HG03108 (cell line): ENCODE data around the gene MDK.

ENCODE experiments used
- ATAC-seq: cut with Tn5 transposase; IDR thresholded peaks from one replicate; pipeline ENCODE4 v1.9.1; 2021; ENCODE audit warnings: moderate library complexity; ENCODE audit not compliant: unreplicated experiment

MDK gene, protein sequence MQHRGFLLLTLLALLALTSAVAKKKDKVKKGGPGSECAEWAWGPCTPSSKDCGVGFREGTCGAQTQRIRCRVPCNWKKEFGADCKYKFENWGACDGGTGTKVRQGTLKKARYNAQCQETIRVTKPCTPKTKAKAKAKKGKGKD

DNA sequence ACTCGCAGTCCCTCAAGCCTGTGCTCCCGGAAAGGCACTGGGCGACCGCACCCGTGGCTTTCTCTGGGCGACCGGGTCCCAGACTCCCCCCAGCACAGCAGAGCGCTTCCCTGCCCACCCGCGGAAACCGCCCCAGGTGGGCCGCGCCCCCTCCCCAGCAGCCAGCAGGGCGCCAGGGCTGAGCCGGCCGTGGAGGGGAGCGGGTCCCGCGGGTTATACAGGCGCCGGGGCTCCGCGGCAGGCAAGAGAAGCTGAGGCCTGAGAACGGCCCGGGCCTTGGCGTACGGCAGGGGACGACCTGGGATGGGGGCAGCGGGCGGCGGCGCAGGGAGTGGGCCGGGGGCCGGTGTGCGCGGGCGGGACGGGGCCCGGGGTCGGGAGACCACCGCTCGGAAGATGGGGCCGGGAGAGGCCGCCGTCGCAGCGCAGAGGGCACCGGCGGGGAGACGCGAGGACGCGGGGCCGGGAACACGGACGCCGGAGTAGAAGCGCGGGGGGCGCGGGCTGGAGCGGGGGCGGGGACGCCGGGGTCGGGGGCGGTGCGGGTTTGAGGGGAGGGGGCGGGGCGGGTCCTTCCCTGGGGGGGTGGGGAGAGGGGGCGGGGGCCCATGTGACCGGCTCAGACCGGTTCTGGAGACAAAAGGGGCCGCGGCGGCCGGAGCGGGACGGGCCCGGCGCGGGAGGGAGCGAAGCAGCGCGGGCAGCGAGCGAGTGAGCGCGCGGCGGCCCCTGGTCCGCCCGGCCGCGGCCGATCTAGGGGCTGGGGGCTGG, at the start of gene MDK:
Gene MDK, plus strand, starts transcription at position 622 of the 771 bp plus-strand sequence. CDS start 389 bp downstream, outside the sequence.
- no peak for ATAC-seq

DNA sequence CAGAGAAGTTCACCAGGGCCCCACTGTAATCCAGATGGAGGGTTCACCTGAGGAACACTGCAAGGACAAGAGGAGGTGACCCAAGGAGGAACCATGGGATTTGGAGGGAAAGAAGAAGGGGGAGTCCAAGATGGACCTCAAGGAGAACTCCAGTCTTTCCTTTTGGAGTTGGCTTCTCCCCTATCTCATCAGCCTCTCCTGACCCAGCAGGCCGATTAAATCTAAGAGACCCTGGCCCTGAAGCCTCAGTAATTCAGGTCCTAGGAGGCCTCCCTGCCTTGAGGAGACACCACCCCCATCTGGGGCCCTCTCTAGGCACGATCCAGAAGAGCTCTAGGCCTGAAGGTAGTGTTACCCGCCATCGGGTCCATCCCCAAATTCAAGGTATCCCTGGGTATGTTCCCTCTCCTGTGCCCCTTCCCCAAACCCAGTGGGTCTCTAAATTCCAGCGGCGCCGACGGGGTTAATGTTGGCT, 49.3 kb upstream of the MDK start:
- no peak for ATAC-seq

DNA sequence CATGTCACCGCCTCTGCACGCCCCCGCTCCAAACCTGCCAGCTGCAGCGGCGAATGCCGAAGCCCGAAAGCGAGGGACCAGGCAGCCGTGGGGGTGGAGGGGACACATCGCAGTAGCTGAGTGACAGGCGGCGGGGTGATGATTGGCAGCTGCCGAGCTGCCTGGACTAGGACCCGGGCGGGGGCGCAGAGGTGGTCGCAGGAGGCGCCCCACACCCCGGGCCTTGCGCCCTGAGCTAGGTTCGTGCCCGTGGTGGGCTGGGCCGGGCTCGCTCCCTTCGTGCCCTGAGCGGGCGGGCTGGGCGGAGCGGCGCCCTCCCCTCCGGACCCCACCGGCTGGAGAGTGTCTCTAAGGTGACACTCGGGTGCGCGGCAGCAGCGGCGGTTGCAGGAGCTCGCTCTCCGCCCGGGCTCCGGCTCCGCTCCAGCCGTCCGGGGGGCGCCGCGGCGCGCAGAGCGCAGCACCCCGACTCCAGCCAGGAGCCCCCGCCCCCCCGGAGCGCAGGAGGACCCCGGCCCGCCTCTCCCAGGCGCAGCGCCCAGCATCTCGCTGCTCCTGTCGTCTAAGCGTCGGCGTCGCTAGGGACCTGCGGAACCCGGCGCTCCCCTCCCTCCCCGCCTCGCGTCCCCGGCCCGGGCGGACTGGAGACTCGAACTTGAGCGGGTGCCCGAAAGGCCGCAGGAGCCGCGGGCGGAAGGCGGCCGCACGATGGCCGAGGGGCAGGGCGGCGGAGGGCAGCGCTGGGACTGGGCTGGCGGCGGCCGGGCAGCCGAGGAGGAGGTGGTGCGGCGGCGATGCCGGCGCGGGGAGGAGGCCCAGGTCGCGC, 48.7 kb upstream of the MDK start:
- no peak for ATAC-seq

DNA sequence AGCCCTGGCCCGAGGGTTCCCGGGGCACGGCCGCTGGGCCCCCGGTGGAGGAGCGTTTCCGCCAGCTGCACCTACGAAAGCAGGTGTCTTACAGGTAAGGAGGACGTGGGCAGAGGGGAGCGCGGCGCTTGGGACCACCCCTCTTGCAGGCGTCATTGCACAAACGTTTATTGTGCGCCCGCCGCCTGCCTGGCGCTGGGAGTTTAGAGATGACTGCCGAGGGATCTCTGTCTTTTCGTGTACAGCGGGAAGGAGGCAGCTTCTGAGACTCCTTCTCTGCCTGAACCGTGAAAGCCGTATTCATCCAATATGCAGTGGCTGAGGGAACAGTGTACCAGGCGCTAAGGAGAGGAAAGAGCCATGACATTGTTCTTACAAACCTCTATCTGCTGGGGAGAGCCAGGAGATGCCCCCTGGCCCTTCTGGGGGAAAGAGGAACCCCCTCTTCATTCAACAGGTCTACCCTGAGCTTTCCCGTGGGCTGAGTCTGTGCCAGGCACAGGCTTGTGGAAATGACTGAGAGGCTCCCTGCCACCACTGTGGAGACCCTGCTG, 48.0 kb upstream of the MDK start:
- no peak for ATAC-seq

DNA sequence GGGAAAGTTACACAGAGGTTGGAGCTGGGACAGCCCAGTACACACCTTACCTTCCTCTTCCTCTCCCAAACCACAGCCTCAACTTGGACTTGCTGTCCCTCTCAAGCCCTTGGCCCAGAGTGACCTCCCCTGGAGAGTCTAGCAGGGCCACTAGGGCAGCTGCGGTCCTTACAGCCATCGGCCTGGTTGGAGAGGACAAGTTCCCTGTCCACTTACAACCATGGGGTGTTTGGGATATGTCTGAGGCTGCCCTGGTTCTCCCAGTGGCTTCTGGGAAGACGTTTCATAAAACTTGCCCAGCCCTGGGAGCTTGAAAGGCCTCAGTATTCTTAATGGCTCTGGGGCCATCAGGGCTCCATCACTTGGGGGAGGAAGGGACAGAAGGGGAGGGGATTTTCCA, 47.3 kb upstream of the MDK start:
- no peak for ATAC-seq

DNA sequence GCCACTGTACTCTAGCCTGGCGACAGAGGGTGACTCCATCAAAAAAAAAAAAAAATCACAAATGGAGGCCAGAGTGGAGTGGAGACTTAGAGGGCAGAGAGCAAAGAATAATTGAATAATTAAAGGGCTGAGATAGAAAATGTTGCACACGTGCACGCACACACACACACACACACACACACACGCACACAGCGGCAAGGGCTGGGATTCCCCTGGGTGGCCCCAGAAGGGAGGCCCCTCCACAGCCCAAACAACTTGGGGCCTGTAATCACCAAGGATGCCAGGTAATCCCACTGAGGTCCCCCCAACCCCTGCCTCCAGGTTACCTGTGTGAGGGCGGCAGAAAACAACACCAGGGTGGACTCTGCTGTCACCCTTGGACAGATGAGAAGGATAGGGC, 46.2 kb upstream of the MDK start:
- ATAC-seq, result no peak

DNA sequence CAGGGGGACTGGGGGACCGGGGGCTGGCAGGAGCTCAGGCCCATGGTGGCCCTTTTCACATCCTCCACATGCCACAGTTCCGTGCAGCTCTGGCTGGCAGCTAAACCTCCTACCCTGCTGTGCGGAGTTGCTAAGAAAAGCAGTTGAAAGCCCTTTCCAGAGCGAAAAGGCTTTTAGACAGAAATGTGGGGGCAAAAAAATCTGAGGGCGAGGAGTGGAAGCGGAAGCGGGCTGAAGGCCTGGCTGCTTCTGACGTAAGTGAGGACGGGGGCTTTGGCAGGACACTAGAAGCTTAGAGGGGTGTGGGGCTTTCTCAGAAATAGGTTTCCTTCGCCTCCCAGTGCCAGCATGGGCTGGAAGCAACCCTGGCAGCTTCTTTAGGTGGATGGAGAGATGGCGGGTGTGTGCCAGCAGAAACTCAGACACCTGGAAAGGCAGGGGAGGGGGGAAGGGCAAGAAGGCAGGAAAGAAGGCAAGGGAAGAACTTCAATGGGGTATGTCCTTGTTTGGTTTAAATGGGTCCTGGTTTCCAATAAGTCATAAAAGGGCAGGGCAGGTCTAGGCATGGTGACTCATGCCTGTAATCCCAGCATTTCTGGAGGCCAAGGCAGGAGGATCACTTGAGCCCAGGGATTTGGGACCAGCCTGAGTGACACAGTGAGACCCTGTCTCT, 45.4 kb upstream of the MDK start:
- no peak for ATAC-seq

DNA sequence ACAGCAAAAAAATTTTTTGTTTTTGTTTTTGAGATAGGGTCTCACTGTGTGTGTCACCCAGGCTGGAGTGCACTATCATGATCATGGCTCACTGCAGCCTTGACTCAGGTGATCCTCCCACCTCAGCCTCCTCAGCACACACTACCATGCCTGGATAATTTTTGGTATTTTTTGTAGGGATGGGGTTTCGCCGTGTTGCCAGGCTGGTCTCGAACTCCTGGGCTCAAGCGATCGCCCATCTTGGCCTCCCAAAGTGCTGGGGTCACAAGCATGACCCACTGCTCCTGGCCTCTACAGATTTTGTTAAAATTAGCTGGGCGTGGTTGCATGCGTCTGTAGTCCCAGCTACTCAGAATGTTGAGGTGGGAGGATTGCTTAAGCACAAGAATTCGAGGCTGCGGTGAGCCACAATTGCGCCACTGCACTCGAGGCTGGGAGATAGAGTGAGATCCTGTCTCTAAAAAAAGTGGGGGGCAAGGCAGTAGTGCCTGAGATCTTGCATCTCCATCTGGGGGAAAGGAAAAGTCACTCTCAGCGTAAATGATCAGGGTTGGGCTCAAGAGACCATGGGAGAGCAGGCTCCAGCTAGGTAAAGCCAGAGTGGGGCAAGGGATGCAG, 44.8 kb upstream of the MDK start:
- no peak for ATAC-seq

DNA sequence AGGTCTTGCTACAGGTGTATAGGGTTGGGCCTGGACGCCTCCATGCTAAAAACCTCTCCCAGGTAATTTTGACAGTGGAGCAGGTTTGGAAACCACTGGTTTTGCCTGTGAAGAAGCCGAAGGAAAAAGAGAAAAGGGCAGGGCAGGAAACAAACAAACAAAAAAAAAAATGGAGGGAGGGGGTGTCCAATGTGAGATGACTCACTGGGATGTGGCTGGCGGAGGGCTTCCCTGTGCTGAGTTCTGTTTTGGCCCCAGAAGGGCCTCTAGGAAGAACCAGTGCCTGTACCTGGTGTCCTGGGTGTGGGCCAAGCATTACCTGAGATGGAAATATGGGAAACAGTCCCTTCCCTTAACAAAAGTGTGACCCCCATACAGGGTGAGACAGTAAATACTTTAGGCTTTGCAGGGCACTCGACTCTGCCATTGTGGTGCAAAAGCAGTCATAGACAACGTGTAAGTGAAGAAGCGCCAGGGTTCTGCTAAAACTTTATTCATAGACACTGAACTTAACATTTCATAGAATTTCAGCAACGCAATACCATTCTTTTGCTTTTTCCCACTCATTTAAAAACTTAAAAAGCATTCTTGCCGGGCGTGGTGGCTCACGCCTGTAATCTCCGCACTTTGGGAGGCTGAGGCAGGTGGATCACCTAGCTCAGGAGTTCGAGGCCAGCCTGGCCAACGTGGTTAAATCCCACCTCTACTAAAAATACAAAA, 43.7 kb upstream of the MDK start:
- no peak for ATAC-seq

DNA sequence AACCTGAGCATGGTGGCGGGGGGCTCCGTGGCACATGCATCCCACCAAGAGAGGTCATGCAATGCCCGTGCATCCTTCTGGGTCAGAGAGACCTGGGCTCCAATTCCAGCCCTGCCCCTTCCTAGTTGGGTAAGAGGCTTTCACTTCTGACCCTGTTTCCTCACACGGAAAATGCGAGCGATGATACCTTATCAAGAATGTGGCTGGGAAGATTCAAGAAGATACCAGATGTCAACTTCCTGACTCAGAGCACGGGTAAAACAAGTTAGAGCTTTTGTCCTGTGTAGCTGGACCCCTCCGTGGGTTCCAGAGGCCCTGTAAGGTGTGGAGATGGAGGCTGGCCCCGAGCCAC, 42.9 kb upstream of the MDK start:
- ATAC-seq, result no peak

DNA sequence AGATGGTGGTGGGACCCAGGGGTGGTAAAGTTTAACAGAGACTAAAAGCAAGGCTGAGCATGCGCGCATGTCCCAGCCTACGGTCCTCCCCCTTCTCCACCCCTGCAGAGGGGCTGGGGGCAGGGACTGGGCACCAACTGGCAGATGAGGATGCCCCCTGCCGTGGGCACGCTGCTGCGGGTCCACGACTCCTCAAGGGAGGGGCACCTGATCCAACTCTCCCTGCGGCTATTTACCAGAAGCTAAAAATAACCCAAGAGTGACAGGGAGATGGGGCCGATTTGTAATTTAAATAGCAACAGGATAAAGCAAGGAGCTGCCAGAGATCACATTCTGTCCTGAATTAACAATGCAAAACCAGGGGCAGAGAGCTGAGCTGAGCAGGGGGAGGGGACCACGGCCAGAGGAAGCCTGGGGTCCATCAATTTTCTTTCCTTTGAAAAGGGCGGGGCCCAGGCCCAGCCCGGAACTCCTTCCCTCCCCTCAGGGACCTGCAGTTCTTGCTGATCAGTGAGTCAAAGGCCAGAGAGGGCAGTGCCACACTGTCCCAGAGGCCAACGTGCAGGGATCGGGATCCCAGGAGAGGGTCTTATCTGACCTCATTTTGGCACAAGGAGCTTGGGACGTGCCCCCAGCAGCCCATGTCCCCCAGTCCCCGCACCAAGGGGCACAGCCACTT, 42.3 kb upstream of the MDK start:
- no peak for ATAC-seq

DNA sequence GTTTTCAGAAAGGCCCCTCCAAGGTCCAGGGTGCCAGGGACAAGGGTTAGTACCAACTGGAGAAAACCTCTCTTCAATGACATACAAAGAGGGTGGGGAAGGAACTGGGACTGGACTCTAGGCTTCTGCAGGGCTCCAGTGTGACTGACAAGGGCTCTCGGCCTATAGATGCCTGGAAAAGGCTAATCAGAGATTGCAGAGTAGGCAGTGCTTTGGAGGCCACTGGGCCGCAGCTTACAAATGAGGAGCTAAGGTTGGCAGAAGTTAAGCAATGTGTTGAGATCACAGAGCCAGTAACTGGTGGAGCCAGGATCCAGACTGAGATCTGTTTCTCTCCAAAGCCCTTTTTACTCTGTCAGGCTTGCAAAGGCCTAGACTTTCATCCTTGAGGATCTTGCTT, 41.7 kb upstream of the MDK start:
- ATAC-seq, result no peak

DNA sequence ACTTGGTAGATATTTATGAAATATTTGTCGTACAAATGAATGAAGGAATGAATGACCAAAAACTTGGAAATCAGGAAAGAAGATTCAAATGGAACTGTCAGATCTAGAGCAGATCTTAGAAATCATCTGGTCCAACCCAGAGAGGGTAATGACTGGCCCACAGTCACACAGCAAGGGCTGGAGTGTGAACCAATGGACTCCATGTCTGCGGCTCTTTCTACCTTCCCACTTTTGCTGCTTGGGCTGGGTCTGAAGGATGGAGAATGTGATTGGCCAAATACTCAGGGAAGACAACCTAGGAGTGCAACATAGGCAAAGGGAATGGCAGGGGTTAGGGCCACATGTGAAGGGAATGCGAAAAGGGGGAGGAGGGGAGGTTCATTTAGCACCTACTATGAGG, 40.0 kb upstream of the MDK start:
- ATAC-seq, result no peak

DNA sequence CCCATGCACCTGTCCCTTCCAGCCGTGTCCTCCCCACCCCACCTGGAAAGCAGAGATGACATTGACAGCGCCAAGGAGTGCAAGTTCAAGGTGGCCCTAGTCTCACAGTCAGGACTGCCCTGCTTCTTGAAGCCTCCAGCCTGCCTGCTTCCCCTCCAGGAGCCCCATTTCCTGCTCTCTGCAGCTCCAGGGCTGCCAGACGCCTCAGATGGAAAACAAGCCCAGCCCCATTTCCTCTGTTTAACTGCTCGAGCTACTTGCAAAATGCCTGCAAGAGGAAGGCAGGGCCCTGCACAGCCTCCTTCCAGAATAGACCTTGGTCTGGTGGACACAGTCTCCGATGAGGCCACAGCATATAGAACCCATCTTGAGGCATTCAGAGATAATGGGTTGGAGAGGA, 39.2 kb upstream of the MDK start:
- no peak for ATAC-seq

DNA sequence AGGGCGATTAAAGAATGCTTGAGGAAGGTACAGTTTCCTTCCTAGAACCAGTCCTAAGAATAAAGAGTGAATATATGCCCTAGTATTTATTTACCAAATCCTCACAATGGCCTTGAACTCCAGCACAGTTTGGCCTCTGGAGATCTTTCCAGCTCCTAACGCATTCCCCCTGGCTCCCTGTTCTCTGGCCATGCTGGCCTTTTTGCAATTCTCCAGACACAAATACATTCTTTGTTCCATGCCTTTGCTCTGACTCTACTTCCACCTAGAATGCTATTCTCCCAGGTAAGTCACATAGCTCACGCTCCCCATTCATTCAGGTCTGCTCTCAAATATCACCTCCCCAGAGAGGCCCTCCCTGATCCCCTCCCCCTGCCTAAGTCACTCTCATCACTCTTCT, 37.9 kb upstream of the MDK start:
- no peak for ATAC-seq

DNA sequence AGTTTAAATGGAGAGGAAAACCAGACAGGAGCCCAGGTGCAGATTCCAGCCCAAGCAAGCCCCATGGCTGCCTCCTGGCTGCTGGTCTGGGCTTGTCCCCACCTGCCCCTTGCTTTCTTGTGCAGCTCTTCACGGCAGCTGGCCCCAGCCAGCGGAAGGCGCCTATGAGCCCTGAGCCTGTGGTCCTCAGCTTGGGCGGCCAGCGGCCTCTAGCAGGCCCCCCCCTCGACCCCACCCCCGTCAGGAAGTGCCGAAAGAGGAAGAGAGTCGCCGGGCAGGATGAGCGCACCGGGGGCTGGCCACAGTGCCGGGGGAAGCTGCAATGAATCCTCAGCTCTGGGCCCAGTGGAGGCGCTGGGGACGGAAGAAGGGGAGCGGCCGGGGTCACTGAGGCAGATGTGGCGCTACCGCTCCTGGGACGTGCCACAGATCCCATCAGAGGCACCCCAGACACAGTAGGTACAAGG, 36.3 kb upstream of the MDK start:
- no peak for ATAC-seq

DNA sequence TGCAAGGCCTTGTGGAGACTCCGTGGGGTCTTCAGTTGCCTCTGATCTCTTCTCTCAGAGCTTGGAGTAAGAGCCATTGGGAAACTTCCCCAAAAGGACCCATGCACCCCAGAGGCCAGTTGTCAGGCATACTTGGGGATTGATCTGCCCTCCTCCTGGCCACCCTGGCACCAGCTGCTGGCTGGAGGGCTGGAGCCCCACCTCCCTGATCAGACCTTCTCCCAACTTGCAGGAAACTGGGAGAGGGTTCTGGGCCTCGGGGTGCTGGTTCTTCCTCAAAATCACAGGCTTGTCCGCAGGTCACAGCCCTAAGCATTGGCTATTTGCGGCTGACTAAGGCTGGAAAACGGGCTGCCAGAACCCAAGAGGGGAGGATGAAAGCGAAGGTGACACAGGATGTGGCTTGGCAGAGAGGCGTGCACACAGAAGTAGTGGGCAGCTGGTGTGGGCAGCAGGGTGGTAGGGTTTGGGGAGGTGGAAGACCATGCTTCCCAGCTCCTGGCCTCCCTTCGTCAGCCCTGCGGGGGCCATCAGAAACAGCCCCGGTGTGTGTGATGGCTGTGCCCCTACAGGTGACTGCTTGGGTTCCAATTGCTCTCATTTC, 35.5 kb upstream of the MDK start:
- ATAC-seq, result no peak

DNA sequence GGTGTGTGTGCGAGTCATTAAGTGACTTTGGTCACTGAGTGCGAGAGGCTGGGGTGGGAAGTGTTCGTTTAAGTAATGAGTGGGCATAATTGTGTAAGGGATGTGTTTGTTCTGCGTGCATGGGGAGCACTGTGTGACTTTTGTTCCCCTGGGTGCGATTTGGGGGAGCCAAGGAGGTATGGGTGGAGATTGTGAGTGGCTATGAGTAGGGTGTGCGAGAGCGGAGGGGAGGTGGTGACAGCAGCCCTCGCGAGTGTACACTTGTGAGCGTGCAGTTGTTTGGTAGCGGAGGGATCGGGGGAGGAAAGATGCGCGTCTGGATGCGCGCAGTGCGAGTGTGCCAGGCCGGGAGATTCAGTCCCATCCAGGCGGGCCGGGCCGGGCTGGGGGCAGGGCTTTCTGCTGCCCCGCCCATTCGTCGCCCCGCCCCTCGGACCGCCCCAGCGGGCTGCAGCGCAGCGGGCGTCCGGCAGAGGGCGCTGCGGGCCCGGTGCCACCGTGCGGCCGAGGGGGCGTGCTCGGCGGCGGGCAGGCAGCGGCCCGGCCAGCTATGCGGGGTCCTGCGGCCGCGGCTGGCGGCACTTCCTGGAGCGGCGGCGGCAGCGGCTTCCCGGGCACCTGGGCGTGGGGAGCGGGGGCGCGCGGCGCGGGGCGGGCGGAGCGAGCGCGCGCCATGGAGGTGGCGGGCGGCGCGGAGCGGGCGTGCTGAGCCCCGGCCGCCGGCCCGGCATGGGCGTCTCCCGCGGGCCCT, 34.4 kb upstream of the MDK start, which contains the start of gene DGKZ:
Gene DGKZ, plus strand, starts transcription at position 578 of the 751 bp plus-strand sequence. CDS start 197 bp downstream, outside the sequence.
- ATAC-seq, result peak; percentile 56
